ENCODE data around the gene FOXK1.

The FOXK1 gene

GRCh38 chr7:4745265-4745919, 63.3 kb downstream of the FOXK1 start:
- no peak for DNase-seq (ENCODE audit: low read depth in 2 of 2)

- DNase-seq (ENCODE audit: low read depth in 2 of 2) = no peak
Measured at GRCh38 chr7:4745971-4746919, 64.2 kb downstream of the FOXK1 start.

DNA sequence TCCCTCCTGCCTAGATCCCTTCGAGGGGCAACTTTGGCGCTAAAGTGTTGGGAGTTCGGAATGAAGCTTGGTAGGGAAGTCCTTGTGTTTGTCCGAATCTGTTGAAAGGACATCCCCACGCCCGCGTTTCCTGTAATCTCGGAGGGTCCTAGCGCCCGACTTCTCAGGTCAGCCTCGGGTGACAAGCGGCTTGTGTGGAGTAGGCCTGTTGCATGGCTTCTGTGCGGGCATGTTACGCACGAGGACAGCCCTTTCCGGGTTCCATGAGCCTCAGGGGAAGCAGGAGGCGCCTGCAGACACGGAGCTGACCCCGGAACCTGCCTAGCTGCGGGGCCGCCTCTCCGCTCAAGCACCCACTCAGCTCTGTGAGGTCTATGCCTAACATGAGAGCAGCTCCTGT, 64.9 kb downstream of the FOXK1 start:
- no peak for DNase-seq (ENCODE audit: low read depth in 2 of 2)

GRCh38 chr7:4747746-4748145, 65.7 kb downstream of the FOXK1 start:
- no peak for DNase-seq (ENCODE audit: low read depth in 2 of 2)

GRCh38 chr7:4748231-4748681, 66.2 kb downstream of the FOXK1 start:
- DNase-seq (ENCODE audit: low read depth in 2 of 2) = no peak

GRCh38 chr7:4749363-4749762, 67.3 kb downstream of the FOXK1 start:
- no peak for DNase-seq (ENCODE audit: low read depth in 2 of 2)

DNA sequence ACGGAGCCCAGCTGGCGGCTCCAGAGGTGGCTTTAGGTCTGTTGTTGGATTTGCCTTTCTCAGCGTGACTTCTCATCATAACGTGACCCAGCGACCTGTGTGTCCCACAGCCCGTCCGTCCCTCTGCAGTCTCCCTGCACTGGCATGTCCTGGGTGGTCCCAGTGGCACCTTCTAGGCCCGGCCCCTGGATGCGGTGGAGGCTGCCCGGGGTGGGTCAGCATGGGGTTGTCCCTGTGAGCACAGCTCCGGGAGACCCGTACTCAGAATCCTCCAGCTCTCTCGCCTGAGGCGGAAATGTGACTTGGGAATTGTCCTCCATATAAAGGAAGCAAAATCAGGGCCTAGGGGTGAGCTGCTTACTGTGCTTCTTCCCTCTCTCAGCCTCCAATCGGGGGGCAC, 67.7 kb downstream of the FOXK1 start:
- DNase-seq (ENCODE audit: low read depth in 2 of 2) = no peak

GRCh38 chr7:4751398-4751947, 69.4 kb downstream of the FOXK1 start:
- no peak for DNase-seq (ENCODE audit: low read depth in 2 of 2)

GRCh38 chr7:4753598-4754432, 71.7 kb downstream of the FOXK1 start:
- DNase-seq (ENCODE audit: low read depth in 2 of 2) = peak; percentile 71 to 76

GRCh38 chr7:4754433-4755010, 72.4 kb downstream of the FOXK1 start:
- no peak for DNase-seq (ENCODE audit: low read depth in 2 of 2)

GRCh38 chr7:4755045-4755444, 73.0 kb downstream of the FOXK1 start:
- no peak for DNase-seq (ENCODE audit: low read depth in 2 of 2)

DNA sequence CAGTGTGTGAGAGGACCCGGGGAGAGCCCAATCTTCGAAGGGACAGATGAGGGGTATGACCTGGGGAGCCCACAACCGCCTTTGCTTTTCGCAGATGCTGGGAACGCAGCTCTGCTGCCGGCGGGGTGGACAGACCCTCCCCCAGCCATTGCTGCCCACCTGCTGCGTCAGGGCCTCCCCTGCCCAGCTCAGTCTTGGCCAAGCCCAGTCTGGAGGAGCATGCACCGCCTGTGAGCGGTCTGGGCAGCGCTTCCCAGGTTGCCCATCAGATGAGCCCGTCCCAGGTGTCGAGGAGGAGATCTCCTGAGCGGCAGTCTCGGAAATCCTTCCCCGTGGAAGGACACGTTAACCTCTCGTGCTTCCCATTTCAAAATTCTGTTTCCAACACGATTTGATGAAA, 76.0 kb downstream of the FOXK1 start:
- DNase-seq (ENCODE audit: low read depth in 2 of 2) = no peak

DNA sequence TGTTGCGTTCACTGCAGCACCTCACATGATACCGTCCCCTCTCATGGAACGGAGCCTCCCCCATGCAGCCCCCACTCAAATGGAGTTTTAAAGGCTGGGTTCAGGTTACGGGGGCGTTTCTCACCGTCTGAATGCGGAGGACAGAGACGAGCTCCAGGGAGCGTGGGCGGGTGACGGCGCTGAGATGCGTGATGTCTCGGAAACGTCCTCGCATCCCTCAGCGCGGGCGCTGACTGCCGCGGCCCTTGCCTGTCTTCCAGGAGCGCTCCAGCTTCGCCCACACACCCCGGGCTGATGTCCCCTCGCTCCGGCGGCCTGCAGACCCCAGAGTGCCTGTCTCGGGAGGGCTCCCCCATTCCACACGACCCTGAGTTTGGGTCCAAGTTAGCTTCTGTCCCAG, 76.7 kb downstream of the FOXK1 start:
- DNase-seq (ENCODE audit: low read depth in 2 of 2) = no peak

GRCh38 chr7:4759211-4759610, 77.1 kb downstream of the FOXK1 start:
- no peak for DNase-seq (ENCODE audit: low read depth in 2 of 2)

DNA sequence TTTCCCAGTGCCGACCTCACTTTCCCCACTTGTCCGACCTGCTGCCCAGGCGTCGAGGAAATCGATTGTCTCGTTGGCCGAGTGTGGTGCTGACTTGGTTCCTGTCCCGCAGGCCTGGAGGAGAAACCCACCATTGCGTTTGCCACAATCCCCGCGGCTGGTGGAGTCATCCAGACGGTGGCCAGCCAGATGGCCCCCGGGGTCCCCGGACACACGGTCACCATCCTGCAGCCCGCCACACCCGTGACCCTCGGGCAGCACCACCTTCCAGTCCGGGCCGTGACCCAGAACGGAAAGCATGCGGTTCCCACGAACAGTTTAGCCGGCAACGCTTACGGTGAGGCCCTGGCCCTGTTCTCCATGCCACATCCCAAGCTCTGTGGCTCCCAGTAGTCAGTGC, 78.9 kb downstream of the FOXK1 start:
- no peak for DNase-seq (ENCODE audit: low read depth in 2 of 2)

- DNase-seq (ENCODE audit: low read depth in 2 of 2) = no peak
Measured at GRCh38 chr7:4762121-4763055, 80.3 kb downstream of the FOXK1 start.

DNA sequence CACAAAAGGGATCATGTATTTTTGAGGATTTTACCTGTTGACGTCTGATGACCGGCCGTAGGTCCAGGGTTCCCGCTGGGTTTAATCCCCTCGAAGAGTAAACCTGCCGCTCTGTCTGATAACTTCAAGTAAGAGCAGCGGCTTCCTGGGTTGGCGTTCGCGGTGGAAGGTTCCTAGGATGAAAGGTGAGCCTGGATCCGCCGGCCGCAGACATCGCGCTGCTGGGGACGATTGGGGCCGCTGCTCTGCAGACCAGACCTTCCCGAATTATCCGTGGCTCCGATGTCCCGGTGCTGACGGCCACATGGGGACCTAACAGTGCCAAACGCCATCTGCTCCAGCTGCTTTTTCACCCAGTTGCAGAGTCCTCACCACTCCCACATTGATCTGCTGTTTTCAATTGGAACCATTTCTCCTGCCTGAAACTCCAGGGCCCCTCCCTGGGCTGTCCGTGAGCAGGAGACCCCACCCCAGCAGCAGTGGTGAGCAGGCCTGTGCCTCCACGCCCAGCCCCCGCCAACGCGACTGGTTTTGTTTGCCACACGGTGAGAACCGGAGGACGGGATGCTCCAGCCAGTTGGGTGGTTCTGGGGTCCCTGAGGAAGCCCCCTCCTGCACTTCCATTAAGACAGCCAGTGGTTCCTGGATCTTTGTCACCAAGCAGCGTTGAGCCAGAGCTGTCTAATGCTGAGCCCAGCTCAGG, 81.1 kb downstream of the FOXK1 start:
- no peak for DNase-seq (ENCODE audit: low read depth in 2 of 2)

- no peak for DNase-seq (ENCODE audit: low read depth in 2 of 2)
Measured at GRCh38 chr7:4763794-4764185, 81.7 kb downstream of the FOXK1 start.

DNA sequence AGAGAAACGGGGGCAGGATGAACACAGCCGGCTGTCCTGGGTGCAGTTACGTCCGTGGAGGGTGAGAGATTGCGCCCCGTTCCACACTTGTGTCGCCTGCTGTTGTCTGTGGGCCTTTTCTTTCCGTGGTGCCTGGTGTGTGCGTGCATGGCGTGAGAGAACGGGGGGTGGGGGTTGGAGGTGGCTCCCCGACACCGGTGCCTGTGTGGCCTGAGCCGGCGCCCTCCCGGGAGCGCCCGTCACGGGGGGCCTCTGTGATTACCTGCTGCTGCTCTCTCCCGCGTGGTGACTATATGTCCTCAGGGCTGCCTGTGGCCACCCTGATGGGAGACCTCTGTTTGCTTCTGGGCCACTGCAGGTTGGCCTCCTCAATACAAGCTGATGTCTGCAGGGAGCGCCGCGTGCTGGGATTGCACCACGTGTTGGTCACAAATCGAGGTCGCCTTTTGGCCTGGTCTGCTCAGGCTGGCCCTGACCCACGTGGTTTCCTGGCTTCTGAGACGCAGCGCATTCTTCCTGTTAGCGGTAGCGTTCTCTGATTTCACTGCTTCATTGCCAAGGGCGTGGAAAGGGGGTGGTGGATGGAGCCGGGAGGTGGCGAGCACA, 82.4 kb downstream of the FOXK1 start:
- DNase-seq (ENCODE audit: low read depth in 2 of 2) = no peak
